H9 (cell line): ENCODE data around the gene OSM. TPM values are rescaled to one million over a fixed set of nuclear protein-coding genes. Genes with fewer than 3 reads are reported as not detected.

ENCODE experiments used
- DNase-seq: peaks from one replicate; pipeline ENCODE4 v3.0.0-alpha.2; 2017
- H2AFZ ChIP-seq: one replicate; pipeline ENCODE4 v1.6.1; 2013; ENCODE audit warnings: mild to moderate bottlenecking, low read length, control low read depth, moderate library complexity
- H2AK5ac ChIP-seq: 2 replicates; pipeline ENCODE4 v1.6.1; 2013; ENCODE audit warnings: low read length, control low read depth, mixed read lengths; ENCODE audit not compliant: insufficient read length
- H2BK120ac ChIP-seq: one replicate; pipeline ENCODE4 v1.6.1; 2013; ENCODE audit warnings: low read depth, mild to moderate bottlenecking, low read length, control low read depth, inconsistent platforms; ENCODE audit not compliant: poor library complexity, severe bottlenecking
- H2BK12ac ChIP-seq: 2 replicates; pipeline ENCODE4 v1.6.1; 2013; ENCODE audit warnings: low read length, control low read depth, mixed read lengths, low read depth; ENCODE audit not compliant: insufficient read length
- H2BK15ac ChIP-seq: 2 replicates; pipeline ENCODE4 v1.6.1; 2013; ENCODE audit warnings: low read depth, low read length, control low read depth
- H2BK20ac ChIP-seq: one replicate; pipeline ENCODE4 v1.6.1; 2013; ENCODE audit warnings: low read depth, mild to moderate bottlenecking, low read length, control low read depth, inconsistent platforms; ENCODE audit not compliant: poor library complexity, severe bottlenecking
- H2BK5ac ChIP-seq: 2 replicates; pipeline ENCODE4 v1.6.1; 2013; ENCODE audit warnings: low read length, control low read depth, mixed read lengths; ENCODE audit not compliant: insufficient read length
- H3K14ac ChIP-seq: 2 replicates; pipeline ENCODE4 v1.6.1; 2013; ENCODE audit warnings: low read length, control low read depth; ENCODE audit not compliant: insufficient read depth
- H3K18ac ChIP-seq: 2 replicates; pipeline ENCODE4 v1.6.1; 2013; ENCODE audit warnings: low read depth, mild to moderate bottlenecking, mixed read lengths, low read length, control low read depth; ENCODE audit not compliant: insufficient read length
- H3K23ac ChIP-seq: 2 replicates; pipeline ENCODE4 v1.6.1; 2013; ENCODE audit warnings: low read length, control low read depth, mixed read lengths, low read depth; ENCODE audit not compliant: insufficient read length
- H3K23me2 ChIP-seq: 2 replicates; pipeline ENCODE4 v1.6.1; 2013; ENCODE audit warnings: low read depth, mild to moderate bottlenecking, mixed read lengths, low read length, control low read depth; ENCODE audit not compliant: insufficient read length, poor library complexity, severe bottlenecking
- H3K27ac ChIP-seq: 2 replicates; pipeline ENCODE4 v1.5.1; 2013; ENCODE audit warnings: low read length, control low read depth, mixed read lengths, low read depth; ENCODE audit not compliant: insufficient read length
- H3K27me3 ChIP-seq: 2 replicates; pipeline ENCODE4 v1.6.1; 2013; ENCODE audit warnings: low read length, control low read depth, inconsistent platforms; ENCODE audit not compliant: insufficient read depth
- H3K4ac ChIP-seq: 2 replicates; pipeline ENCODE4 v1.6.1; 2013; ENCODE audit warnings: low read depth, mild to moderate bottlenecking, control low read depth, inconsistent platforms, low read length, moderate library complexity
- H3K4me1 ChIP-seq: 2 replicates; pipeline ENCODE4 v1.6.1; 2013; ENCODE audit warnings: low read length, control low read depth, inconsistent platforms; ENCODE audit not compliant: insufficient read depth
- H3K4me2 ChIP-seq: 2 replicates; pipeline ENCODE4 v1.6.1; 2013; ENCODE audit warnings: low read length, control low read depth, mixed read lengths; ENCODE audit not compliant: insufficient read length, insufficient read depth
- H3K56ac ChIP-seq: 2 replicates; pipeline ENCODE4 v1.6.1; 2013; ENCODE audit warnings: low read depth, mild to moderate bottlenecking, mixed read lengths, low read length, control low read depth; ENCODE audit not compliant: insufficient read length
- H3K79me1 ChIP-seq: 2 replicates; pipeline ENCODE4 v1.6.1; 2013; ENCODE audit warnings: low read depth, mild to moderate bottlenecking, moderate library complexity, low read length, control low read depth, inconsistent platforms; ENCODE audit not compliant: insufficient read depth, poor library complexity, severe bottlenecking
- H3K79me2 ChIP-seq: 2 replicates; pipeline ENCODE4 v1.6.1; 2013; ENCODE audit warnings: low read length, control low read depth, inconsistent platforms; ENCODE audit not compliant: insufficient read depth
- H3K9ac ChIP-seq: 2 replicates; pipeline ENCODE4 v1.6.1; 2013; ENCODE audit warnings: low read length, control low read depth, mixed read lengths; ENCODE audit not compliant: insufficient read length; ENCODE audit errors: extremely low read depth
- H3K9me3 ChIP-seq: one replicate; pipeline ENCODE4 v1.6.1; 2013; ENCODE audit warnings: low read depth, low read length, inconsistent platforms; ENCODE audit not compliant: control insufficient read depth
- H3T11ph ChIP-seq: one replicate; pipeline ENCODE4 v1.6.1; 2013; ENCODE audit warnings: mild to moderate bottlenecking, low read length, control low read depth, inconsistent platforms
- H4K20me1 ChIP-seq: one replicate; pipeline ENCODE4 v1.6.1; 2013; ENCODE audit not compliant: control insufficient read depth, insufficient read length, insufficient read depth
- H4K5ac ChIP-seq: 2 replicates; pipeline ENCODE4 v1.6.1; 2013; ENCODE audit warnings: low read depth, mild to moderate bottlenecking, mixed read lengths, low read length, control low read depth; ENCODE audit not compliant: insufficient read length
- H4K8ac ChIP-seq: replicated peaks from 2 replicates; pipeline ENCODE4 v1.6.1; 2013; ENCODE audit warnings: low read length, control low read depth, mixed read lengths, low read depth; ENCODE audit not compliant: insufficient read length
- H4K91ac ChIP-seq: 2 replicates; pipeline ENCODE4 v1.6.1; 2013; ENCODE audit warnings: low read depth, mild to moderate bottlenecking, moderate library complexity, mixed read lengths, low read length, control low read depth; ENCODE audit not compliant: insufficient read length
- H3K27ac Mint-ChIP-seq, 3 experiments: 2 replicates in 2 of 3; 3 replicates in 1 of 3; pipeline ENCODE4 v1.8.0; 2020 to 2021; ENCODE audit warnings: mixed read lengths in 3 of 3, mild to moderate bottlenecking in 1 of 3, moderate library complexity in 1 of 3
- H3K27me3 Mint-ChIP-seq: 2 replicates; pipeline ENCODE4 v1.8.0; 2021; ENCODE audit warnings: low read depth, mild to moderate bottlenecking, moderate library complexity, mixed read lengths
- H3K36me3 Mint-ChIP-seq, 3 experiments: 2 replicates in 2 of 3; 3 replicates in 1 of 3; pipeline ENCODE4 v1.8.0; 2020 to 2021; ENCODE audit warnings: low read depth in 3 of 3, mixed read lengths in 3 of 3; ENCODE audit not compliant: insufficient read depth in 1 of 3
- H3K4me1 Mint-ChIP-seq, 2 experiments: 2 replicates each; pipeline ENCODE4 v1.8.0; 2020; ENCODE audit warnings: mixed read lengths in 2 of 2
- H3K4me3 Mint-ChIP-seq, 2 experiments: 2 replicates in 1 of 2; 3 replicates in 1 of 2; pipeline ENCODE4 v1.8.0; 2020 to 2021; ENCODE audit warnings: mild to moderate bottlenecking in 2 of 2, mixed read lengths in 2 of 2, moderate library complexity in 1 of 2
- H3K9me3 Mint-ChIP-seq, 2 experiments: 2 replicates in 1 of 2; 3 replicates in 1 of 2; pipeline ENCODE4 v1.8.0; 2020; ENCODE audit warnings: mild to moderate bottlenecking in 2 of 2, mixed read lengths in 2 of 2, moderate library complexity in 1 of 2
- CTCF ChIP-seq: fragments of 200-600 bp; sonication (generic); conservative IDR thresholded peaks from 3 replicates; pipeline ENCODE4 v1.8.0; 2021; ENCODE audit warnings: antibody characterized with exemption, mild to moderate bottlenecking
- WGBS: extraction: QIAGEN DNeasy Blood & Tissue Kit; methylation state at CpG from one replicate; pipeline ENCODE4 v1.1.7; 2013; ENCODE audit warnings: missing lambda C conversion rate, low lambda C conversion rate, mixed read lengths; ENCODE audit not compliant: insufficient read length; ENCODE audit errors: extremely low coverage; 5-methylcytosine and 5-hydroxymethylcytosine counted together
- total RNA-seq: library from RNA; stranded (reverse); gene quantifications from 2 replicates; pipeline ENCODE4 v1.2.1, GENCODE V29; 2021

The OSM gene
- total RNA-seq, 1 experiment from 2014 or later, result not detected

GRCh38 chr22:30245181-30245984 lies 21.3 kb downstream of the OSM start:
- Histone ChIP-seq H3K79me2 (no peaks in the 10 kb centered on the region), H4K8ac (no peak overlapping the region), H3K27me3 (no peaks in the 10 kb centered on the region), H3T11ph (no peak overlapping the region), H4K5ac (no peak overlapping the region), H2AFZ (no peak overlapping the region), H3K23me2 (peaks cover 9% of the 10 kb centered on the region), H3K79me1 (no peaks in the 10 kb centered on the region), H3K23ac (no peak overlapping the region), H3K4me1 (no peaks in the 10 kb centered on the region), H2BK15ac (no peak overlapping the region), H3K56ac (no peak overlapping the region), H4K20me1 (peaks cover 3% of the 10 kb centered on the region), H3K9ac (no peak overlapping the region), H4K91ac (no peak overlapping the region), H2BK120ac (no peak overlapping the region), H3K4me2 (peak overlapping the region; percentile 78), H2BK12ac (no peak overlapping the region), H3K27ac (no peak overlapping the region), H3K9me3 (no peaks in the 10 kb centered on the region), H3K18ac (peak overlapping the region; percentile 31), H2BK20ac (no peak overlapping the region), H2AK5ac (no peak overlapping the region), H3K4ac (no peak overlapping the region), H2BK5ac (no peak overlapping the region), H3K14ac (no peak overlapping the region)
- peaks cover 28 to 31% of the 10 kb centered on the region in 2 experiments for H3K4me1 Mint-ChIP-seq
- peaks cover 9% of the 10 kb centered on the region for H3K27me3 Mint-ChIP-seq
- DNase-seq, result peak; percentile 63
- no peaks in the 10 kb centered on the region for H3K9me3 Mint-ChIP-seq
- H3K4me3 Mint-ChIP-seq, result peak overlapping the region; percentile 88 to 89
- no CpG with 5 or more reads among the region's 15 CpGs for WGBS
- peaks cover 0 to 20% (median 7%) of the 10 kb centered on the region in 3 experiments; a peak in 4 of 7 replicates for H3K36me3 Mint-ChIP-seq
- no peak for TF ChIP-seq CTCF
- peak overlapping the region in 1 of 3 experiments; percentile 69; a peak in 2 of 7 replicates for H3K27ac Mint-ChIP-seq
